D341Med (cell line): ENCODE data around the gene C15orf39.
"Not testable (repeated sequence)": the region's sequence is repeated elsewhere in the genome, so short reads cannot be mapped to it uniquely, and the experiment has no call there.

Experiments
- DNase-seq: peaks from one replicate; pipeline ENCODE4 v3.0.0; 2012; ENCODE audit warnings: low spot score

The C15orf39 gene

GRCh38 chr15:75212200-75212858, 10.6 kb downstream of the C15orf39 start:
- no peak for DNase-seq

GRCh38 chr15:75213212-75213767, 11.6 kb downstream of the C15orf39 start:
- DNase-seq, result no peak

- DNase-seq, result no peak
Measured at GRCh38 chr15:75213768-75214221, 12.1 kb downstream of the C15orf39 start.

GRCh38 chr15:75214293-75215096, 12.8 kb downstream of the C15orf39 start:
- no peak for DNase-seq

- no peak for DNase-seq
Measured at GRCh38 chr15:75215107-75216004, 13.7 kb downstream of the C15orf39 start.

GRCh38 chr15:75217012-75217411, 15.3 kb downstream of the C15orf39 start:
- no peak for DNase-seq

- not testable (repeated sequence) for DNase-seq
Measured at GRCh38 chr15:75217574-75217973, 15.9 kb downstream of the C15orf39 start.

- DNase-seq, result not testable (repeated sequence)
Measured at GRCh38 chr15:75219507-75219929, 17.8 kb downstream of the C15orf39 start.

- DNase-seq, result no peak
Measured at GRCh38 chr15:75223688-75224087, 22.0 kb downstream of the C15orf39 start.

GRCh38 chr15:75224281-75224680, 22.6 kb downstream of the C15orf39 start:
- no peak for DNase-seq

- not testable (repeated sequence) for DNase-seq
Measured at GRCh38 chr15:75225102-75225836, 23.6 kb downstream of the C15orf39 start.

GRCh38 chr15:75225951-75226732, 24.5 kb downstream of the C15orf39 start:
- DNase-seq, result no peak

- not testable (repeated sequence) for DNase-seq
Measured at GRCh38 chr15:75227112-75227511, 25.4 kb downstream of the C15orf39 start.

- no peak for DNase-seq
Measured at GRCh38 chr15:75227663-75228280, 26.1 kb downstream of the C15orf39 start.

GRCh38 chr15:75228787-75229186, 27.1 kb downstream of the C15orf39 start:
- peak; percentile 10 for DNase-seq

- peak; percentile 26 for DNase-seq
Measured at GRCh38 chr15:75229191-75230015, 27.7 kb downstream of the C15orf39 start.

- peak; percentile 21 for DNase-seq
Measured at GRCh38 chr15:75230016-75230343, 28.3 kb downstream of the C15orf39 start.

GRCh38 chr15:75230551-75231371, 29.1 kb downstream of the C15orf39 start:
- DNase-seq, result peak; percentile 24
